Lung (tissue), 12 donors: ENCODE measurements around the gene ZNF740. TPM values are rescaled to one million over a fixed set of nuclear protein-coding genes. Genes with fewer than 3 reads are reported as not detected.
A peak's percentile ranks its signal among the peaks of the same experiment; 100 is the strongest.

ENCODE experiments used
- ATAC-seq: fragments of 200-7000 bp; cut with Tn5 transposase; one replicate; pipeline ENCODE4 v1.9.1; 2020; ENCODE audit warnings: moderate number of reproducible peaks; ENCODE audit not compliant: insufficient read depth, low FRiP score
- DNase-seq, 3 donors: peaks; one replicate each; pipeline ENCODE4 v3.0.0-alpha.2; 2013 to 2017
- H3K27ac ChIP-seq, 2 donors: one replicate each; pipeline ENCODE4 v1.5.1; 2013; ENCODE audit warnings: mild to moderate bottlenecking in 2 of 2, moderate library complexity in 2 of 2, control low read depth in 1 of 2, inconsistent platforms in 1 of 2, low read depth in 1 of 2, low read length in 1 of 2
- H3K27me3 ChIP-seq, 3 donors: one replicate each; pipeline ENCODE4 v1.5.1; 2013; ENCODE audit warnings: low read length in 2 of 3; ENCODE audit not compliant: control insufficient read depth in 3 of 3, insufficient read depth in 3 of 3
- H3K36me3 ChIP-seq, 4 donors: one replicate each; pipeline ENCODE4 v1.5.1; 2013; ENCODE audit warnings: low read length in 4 of 4, mild to moderate bottlenecking in 1 of 4, moderate library complexity in 1 of 4; ENCODE audit not compliant: control insufficient read depth in 4 of 4, insufficient read depth in 4 of 4
- H3K4me1 ChIP-seq, 5 donors: one replicate each; pipeline ENCODE4 v1.5.1; 2013; ENCODE audit warnings: low read length in 5 of 5, mild to moderate bottlenecking in 2 of 5, moderate library complexity in 1 of 5; ENCODE audit not compliant: control insufficient read depth in 5 of 5, insufficient read depth in 5 of 5
- H3K4me3 ChIP-seq: one replicate; pipeline ENCODE4 v1.5.1; 2013; ENCODE audit warnings: mild to moderate bottlenecking, control low read depth, moderate library complexity
- H3K9ac ChIP-seq, 2 donors: one replicate each; pipeline ENCODE4 v1.5.1; 2013; ENCODE audit warnings: low read length in 2 of 2, control low read depth in 1 of 2; ENCODE audit not compliant: insufficient read depth in 1 of 2
- H3K9me3 ChIP-seq, 4 donors: one replicate each; pipeline ENCODE4 v1.5.1; 2013; ENCODE audit warnings: low read length in 3 of 4, mild to moderate bottlenecking in 1 of 4, moderate library complexity in 1 of 4; ENCODE audit not compliant: control insufficient read depth in 4 of 4, insufficient read depth in 3 of 4
- WGBS, 2 donors: extraction: QIAGEN DNeasy Blood & Tissue Kit; methylation state at CpG; one replicate each; pipeline ENCODE4 v1.1.7; 2013; 5-methylcytosine and 5-hydroxymethylcytosine counted together
- polyA plus RNA-seq, 2 donors: library from polyadenylated mRNA; stranded (reverse); fragments of 200-250 nt; gene quantifications; one replicate each; pipeline ENCODE4 v1.2.1, GENCODE V29; 2013
- total RNA-seq, 2 donors: library from RNA; depleted of rRNA in 1 of 2; stranded (reverse); fragments of >200 nt in 1 of 2; gene quantifications; one replicate each; pipeline ENCODE4 v1.2.1, GENCODE V29; 2014 to 2021
- TF ChIP-seq, protein P1 (sequence below): IDR thresholded peaks from 2 replicates; pipeline ENCODE4 v1.5.1; 2012; ENCODE audit warnings: mild to moderate bottlenecking; ENCODE audit errors: control extremely low read depth, extremely low read depth
- donor health status: control.
- donor health status: control.
- donor health status: Bipolar disorder and iron deficiency.
- donor health status: healthy.
- donor health status: DM: yes; HTN: yes; CAD: no.

Gene ZNF740
- total and polyA plus RNA-seq, 4 donors: 7.8 to 37.4 (median 18.3) TPM

DNA sequence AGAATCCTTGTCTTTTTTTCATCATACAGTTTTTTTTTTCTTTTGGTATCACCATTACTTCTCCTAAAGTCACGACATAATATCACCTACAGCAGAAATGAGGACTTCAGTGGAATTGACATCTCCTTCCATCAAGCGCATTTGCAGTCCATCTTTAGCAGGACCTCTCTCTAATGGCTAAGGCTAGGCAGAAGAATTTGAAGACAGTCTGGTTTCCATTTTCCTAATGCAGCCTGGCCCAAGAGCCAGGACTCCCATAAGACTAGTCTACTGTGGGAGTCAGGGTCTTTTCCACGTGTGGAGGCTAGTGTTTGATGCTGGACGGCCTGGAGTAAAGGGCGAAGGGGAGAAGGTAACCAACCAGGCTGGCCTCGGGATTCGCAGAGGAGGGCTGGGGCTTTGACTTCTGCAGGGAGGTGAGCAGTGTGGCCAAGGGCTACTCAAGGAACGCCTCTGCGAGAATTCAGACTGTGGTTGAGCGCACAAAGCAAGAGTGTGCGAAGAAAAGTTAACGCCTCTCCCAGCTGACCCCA, 769 bp upstream of the ZNF740 start:
- H3K9me3 ChIP-seq: no peaks in the 10 kb centered on the region
- peak overlapping the region; percentile 62 for H3K4me3 ChIP-seq
- 16 to 17% methylated on average over 12 of the region's 12 CpGs for WGBS, 2 donors
- TF ChIP-seq, protein P1, sequence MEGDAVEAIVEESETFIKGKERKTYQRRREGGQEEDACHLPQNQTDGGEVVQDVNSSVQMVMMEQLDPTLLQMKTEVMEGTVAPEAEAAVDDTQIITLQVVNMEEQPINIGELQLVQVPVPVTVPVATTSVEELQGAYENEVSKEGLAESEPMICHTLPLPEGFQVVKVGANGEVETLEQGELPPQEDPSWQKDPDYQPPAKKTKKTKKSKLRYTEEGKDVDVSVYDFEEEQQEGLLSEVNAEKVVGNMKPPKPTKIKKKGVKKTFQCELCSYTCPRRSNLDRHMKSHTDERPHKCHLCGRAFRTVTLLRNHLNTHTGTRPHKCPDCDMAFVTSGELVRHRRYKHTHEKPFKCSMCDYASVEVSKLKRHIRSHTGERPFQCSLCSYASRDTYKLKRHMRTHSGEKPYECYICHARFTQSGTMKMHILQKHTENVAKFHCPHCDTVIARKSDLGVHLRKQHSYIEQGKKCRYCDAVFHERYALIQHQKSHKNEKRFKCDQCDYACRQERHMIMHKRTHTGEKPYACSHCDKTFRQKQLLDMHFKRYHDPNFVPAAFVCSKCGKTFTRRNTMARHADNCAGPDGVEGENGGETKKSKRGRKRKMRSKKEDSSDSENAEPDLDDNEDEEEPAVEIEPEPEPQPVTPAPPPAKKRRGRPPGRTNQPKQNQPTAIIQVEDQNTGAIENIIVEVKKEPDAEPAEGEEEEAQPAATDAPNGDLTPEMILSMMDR: no peak
- DNase-seq: no peak
- peak overlapping the region; percentile 94 to 99 for H3K27ac ChIP-seq
- H3K27me3 ChIP-seq: no peaks in the 10 kb centered on the region
- peak overlapping the region; percentile 73 to 77 for H3K9ac ChIP-seq
- ATAC-seq: peak; percentile 5
- H3K4me1 ChIP-seq: peaks cover 5 to 36% (median 22%) of the 10 kb centered on the region in 5 donors
- peaks cover 7 to 21% (median 11%) of the 10 kb centered on the region in 4 donors for H3K36me3 ChIP-seq

GRCh38 chr12:53180931-53181645, 566 bp downstream of the ZNF740 start:
- TF ChIP-seq, protein P1: no peak
- H3K9ac ChIP-seq: peak overlapping the region in 1 of 2 donors; percentile 23
- H3K4me1 ChIP-seq: peaks cover 7 to 36% (median 20%) of the 10 kb centered on the region in 5 donors
- ATAC-seq (peak; percentile 70), DNase-seq (peak; percentile 90 to 96 (median 91))
- WGBS, 2 donors: 1 to 2% methylated on average over 41 to 57 of the region's 57 CpGs
- H3K27ac ChIP-seq: peak overlapping the region; percentile 94 to 99
- H3K4me3 ChIP-seq: peak overlapping the region; percentile 87
- peaks cover 17 to 29% (median 19%) of the 10 kb centered on the region in 4 donors for H3K36me3 ChIP-seq
- no peaks in the 10 kb centered on the region for H3K27me3 ChIP-seq
- H3K9me3 ChIP-seq: no peaks in the 10 kb centered on the region

DNA sequence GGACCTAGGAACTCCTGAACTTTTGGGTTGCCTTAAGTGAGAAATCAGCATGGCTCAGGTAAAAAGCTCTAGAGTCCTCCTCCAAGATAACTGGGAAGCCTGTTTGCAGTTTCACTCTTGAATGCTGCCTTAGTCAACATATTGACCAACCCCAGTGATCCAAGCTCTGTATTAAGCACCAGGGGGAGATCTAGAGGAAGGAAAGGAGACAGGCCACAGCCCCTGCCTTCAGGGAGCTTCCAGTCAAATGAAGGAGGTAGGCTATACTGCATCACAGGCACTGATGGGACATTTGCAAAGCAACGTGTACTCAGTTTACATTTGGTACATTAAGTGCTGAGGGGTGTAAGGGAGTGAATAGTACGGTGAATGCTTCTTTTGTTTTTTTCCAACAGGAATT, 1.4 kb downstream of the ZNF740 start:
- Histone ChIP-seq H3K9ac (peak overlapping the region in 1 of 2 donors; percentile 23), H3K27ac (peak overlapping the region in 1 of 2 donors; percentile 15), H3K9me3 (no peaks in the 10 kb centered on the region), H3K36me3 (peaks cover 23 to 37% (median 26%) of the 10 kb centered on the region in 4 donors), H3K4me3 (no peak overlapping the region), H3K27me3 (no peaks in the 10 kb centered on the region), H3K4me1 (peaks cover 7 to 36% (median 20%) of the 10 kb centered on the region in 5 donors)
- ATAC-seq (no peak), DNase-seq (no peak)
- WGBS, 2 donors: 60 to 84% methylated on average over 2 of the region's 2 CpGs
- TF ChIP-seq, protein P1: no peak
